GM19372 (cell line): ENCODE measurements around the gene SIPA1.

Experiments
- ATAC-seq: cut with Tn5 transposase; IDR thresholded peaks from one replicate; pipeline ENCODE4 v1.9.1; 2021; ENCODE audit warnings: mild to moderate bottlenecking, low read depth, moderate library complexity; ENCODE audit not compliant: unreplicated experiment

SIPA1 gene

GRCh38 chr11:65695459-65696241, 57.7 kb downstream of the SIPA1 start:
- no peak for ATAC-seq

GRCh38 chr11:65696802-65697552, 59.1 kb downstream of the SIPA1 start:
- no peak for ATAC-seq

- ATAC-seq: no peak
These were observed 60.3 kb downstream of the SIPA1 start for GRCh38 chr11:65698205-65698604.

GRCh38 chr11:65699306-65699705, 61.4 kb downstream of the SIPA1 start:
- no peak for ATAC-seq

- ATAC-seq: no peak
These were observed 62.5 kb downstream of the SIPA1 start for GRCh38 chr11:65700399-65700798.
